Upper lobe of right lung (tissue), 1 donor: ENCODE data around the gene APCDD1L. TPM values are rescaled to one million over a fixed set of nuclear protein-coding genes. Genes with fewer than 3 reads are reported as not detected.

Source experiments
- ATAC-seq: fragments of 200-7000 bp; cut with Tn5 transposase; one replicate; pipeline ENCODE4 v1.9.1; 2020; ENCODE audit warnings: mild to moderate bottlenecking, moderate library complexity
- DNase-seq: peaks from one replicate; pipeline ENCODE4 v3.0.0-alpha.2; 2020
- H3K27ac ChIP-seq: fragments of 200-600 bp; one replicate; pipeline ENCODE4 v1.8.0; 2022
- H3K27me3 ChIP-seq: fragments of 200-600 bp; one replicate; pipeline ENCODE4 v1.8.0; 2022; ENCODE audit warnings: mild to moderate bottlenecking
- H3K36me3 ChIP-seq: fragments of 200-600 bp; one replicate; pipeline ENCODE4 v1.8.0; 2022
- H3K4me1 ChIP-seq: fragments of 200-600 bp; one replicate; pipeline ENCODE4 v1.8.0; 2022
- H3K4me3 ChIP-seq: fragments of 200-600 bp; one replicate; pipeline ENCODE4 v1.8.0; 2022; ENCODE audit warnings: mild to moderate bottlenecking
- H3K9me3 ChIP-seq: fragments of 200-600 bp; one replicate; pipeline ENCODE4 v1.8.0; 2022
- CTCF ChIP-seq: fragments of 200-600 bp; IDR thresholded peaks from one replicate; pipeline ENCODE4 v1.8.0; 2022; ENCODE audit warnings: antibody characterized with exemption
- intact Hi-C: fragments of 100-400 bp; cut with DNase I; formaldehyde crosslinking; loops from one replicate; pipeline ENCODE4 v1.11.0; 2022
- total RNA-seq: library from RNA; stranded (reverse); fragmentation: NEBNext Ultra II Directional; extraction: Animal tissue kit (Norgen Biotek cat#: 25700); gene quantifications from one replicate; pipeline ENCODE4 v1.2.1, GENCODE V29; 2021
- donor health status: DM: no; HTN: yes; CAD: no; lungs with severe emphysema.

The APCDD1L gene
- total RNA-seq, 1 donor from 2014 or later: not detected

- Histone ChIP-seq H3K9me3 (no peaks in the 10 kb centered on the region), H3K27me3 (no peaks in the 10 kb centered on the region), H3K27ac (no peak overlapping the region), H3K4me3 (no peak overlapping the region), H3K36me3 (no peaks in the 10 kb centered on the region), H3K4me1 (no peaks in the 10 kb centered on the region)
- intact Hi-C loops: no loop called here
- no peak for DNase-seq
- no peak for ATAC-seq
- TF ChIP-seq CTCF: no peak
These were observed 40.0 kb upstream of the APCDD1L start for GRCh38 chr20:58555078-58555765.

- DNase-seq (no peak), ATAC-seq (no peak)
- no peak for TF ChIP-seq CTCF
- no peak overlapping the region for H3K27ac ChIP-seq
- no peaks in the 10 kb centered on the region for H3K27me3 ChIP-seq
- no peak overlapping the region for H3K4me3 ChIP-seq
- no peaks in the 10 kb centered on the region for H3K9me3 ChIP-seq
- H3K4me1 ChIP-seq: no peaks in the 10 kb centered on the region
- H3K36me3 ChIP-seq: no peaks in the 10 kb centered on the region
- intact Hi-C loops: no loop called here
These were observed 39.3 kb upstream of the APCDD1L start for GRCh38 chr20:58554541-58554940.

- no peak for TF ChIP-seq CTCF
- DNase-seq (no peak), ATAC-seq (no peak)
- H3K36me3 ChIP-seq: no peaks in the 10 kb centered on the region
- H3K4me3 ChIP-seq: no peak overlapping the region
- no peaks in the 10 kb centered on the region for H3K9me3 ChIP-seq
- H3K27me3 ChIP-seq: no peaks in the 10 kb centered on the region
- intact Hi-C loops: no loop called here
- no peak overlapping the region for H3K27ac ChIP-seq
- no peaks in the 10 kb centered on the region for H3K4me1 ChIP-seq
These were observed 38.6 kb upstream of the APCDD1L start for GRCh38 chr20:58553841-58554240.

GRCh38 chr20:58553166-58553696, 38.0 kb upstream of the APCDD1L start:
- Histone ChIP-seq H3K4me3 (no peak overlapping the region), H3K36me3 (no peaks in the 10 kb centered on the region), H3K27ac (no peak overlapping the region), H3K27me3 (no peaks in the 10 kb centered on the region), H3K9me3 (no peaks in the 10 kb centered on the region), H3K4me1 (no peaks in the 10 kb centered on the region)
- intact Hi-C loops: no loop called here
- no peak for TF ChIP-seq CTCF
- ATAC-seq (no peak), DNase-seq (no peak)

- no peaks in the 10 kb centered on the region for H3K36me3 ChIP-seq
- DNase-seq: no peak
- no peaks in the 10 kb centered on the region for H3K4me1 ChIP-seq
- H3K27me3 ChIP-seq: no peaks in the 10 kb centered on the region
- TF ChIP-seq CTCF: no peak
- no peaks in the 10 kb centered on the region for H3K9me3 ChIP-seq
- intact Hi-C loops: no loop called here
- ATAC-seq: no peak
- H3K4me3 ChIP-seq: no peak overlapping the region
- H3K27ac ChIP-seq: no peak overlapping the region
These were observed 37.3 kb upstream of the APCDD1L start for GRCh38 chr20:58552366-58552934.
